Gastroesophageal sphincter (tissue), 4 donors: ENCODE data around the gene ARHGEF11. TPM values are rescaled to one million over a fixed set of nuclear protein-coding genes. Genes with fewer than 3 reads are reported as not detected.

Experiments
- ATAC-seq: fragments of 150-250 bp; one replicate; pipeline ENCODE4 v1.9.1; 2016; ENCODE audit warnings: mild to moderate bottlenecking, moderate library complexity
- H3K27ac ChIP-seq, 4 donors: fragments of 200-600 bp; sonication (generic) in 3 of 4; 1 replicate in 3 of 4; 2 replicates in 1 of 4; pipeline ENCODE4 v1.5.1; 2016 to 2019
- H3K27me3 ChIP-seq: fragments of 200-600 bp; sonication (generic); one replicate; pipeline ENCODE4 v1.5.1; 2019
- H3K36me3 ChIP-seq, 2 donors: fragments of 200-600 bp; sonication (generic); one replicate each; pipeline ENCODE4 v1.5.1; 2019; ENCODE audit warnings: control low read depth in 1 of 2
- H3K4me1 ChIP-seq, 3 donors: fragments of 200-600 bp; sonication (generic); 1 replicate in 2 of 3; 2 replicates in 1 of 3; pipeline ENCODE4 v1.5.1; 2016 to 2019; ENCODE audit warnings: control low read depth in 2 of 3
- H3K4me3 ChIP-seq, 2 donors: fragments of 200-600 bp; sonication (generic); one replicate each; pipeline ENCODE4 v1.5.1; 2019; ENCODE audit warnings: mild to moderate bottlenecking in 1 of 2, moderate library complexity in 1 of 2
- H3K9me3 ChIP-seq, 3 donors: fragments of 200-600 bp; sonication (generic); one replicate each; pipeline ENCODE4 v1.5.1; 2017 to 2019; ENCODE audit warnings: control low read depth in 2 of 3
- EP300 ChIP-seq: sonication (generic); formaldehyde crosslinking; IDR thresholded peaks from one replicate; pipeline ENCODE4 v1.6.1; 2017; ENCODE audit warnings: antibody characterized with exemption, mild to moderate bottlenecking
- POLR2A ChIP-seq, 2 donors: fragments of 450-650 bp; IDR thresholded peaks; one replicate each; pipeline ENCODE4 v1.6.1; 2017; ENCODE audit warnings: antibody characterized with exemption in 2 of 2, mild to moderate bottlenecking in 2 of 2, moderate library complexity in 1 of 2
- POLR2AphosphoS5 ChIP-seq: sonication (generic); formaldehyde crosslinking; IDR thresholded peaks from one replicate; pipeline ENCODE4 v1.6.1; 2017; ENCODE audit warnings: antibody characterized with exemption
- WGBS, 2 donors: methylation state at CpG; one replicate each; pipeline ENCODE4 v1.1.5; 2018; ENCODE audit warnings: low coverage in 1 of 2; 5-methylcytosine and 5-hydroxymethylcytosine counted together
- total RNA-seq, 4 donors: library from RNA; depleted of rRNA; stranded (reverse); fragments of >200 nt; gene quantifications; one replicate each; pipeline ENCODE4 v1.1.0, GENCODE V29; 2016
- TF ChIP-seq, protein P1 (sequence below), 4 experiments: fragments of 200-600 bp in 2 of 4; fragments of 450-650 bp in 2 of 4; sonication (generic) in 1 of 4; IDR thresholded peaks; one replicate each; pipeline ENCODE4 v1.5.1; 2017 to 2019; ENCODE audit warnings: antibody characterized with exemption in 4 of 4, mild to moderate bottlenecking in 2 of 4, moderate library complexity in 2 of 4

The ARHGEF11 gene
- total RNA-seq, 4 donors from 2014 or later, result 28.5 to 51.7 (median 37.3) TPM

DNA sequence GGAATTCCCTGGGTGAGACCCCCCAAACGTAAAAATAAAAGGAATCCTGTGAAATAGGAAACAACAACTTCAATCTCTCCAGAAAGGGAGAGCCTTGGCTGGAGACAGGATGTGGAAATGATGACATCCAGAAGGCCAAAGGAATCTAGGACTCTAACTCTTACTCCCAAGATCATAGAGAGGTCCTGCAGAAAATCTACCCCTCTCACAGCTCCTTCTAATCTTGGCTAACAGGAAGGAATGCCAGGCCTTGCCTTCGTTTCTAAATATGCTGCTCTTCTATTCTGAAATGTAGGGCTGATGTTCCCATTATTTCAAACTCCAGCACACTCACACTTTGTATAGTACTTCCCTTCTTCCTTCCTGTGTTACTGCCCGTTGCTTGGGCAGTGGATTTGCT is 40.7 kb downstream of the ARHGEF11 start:
- no peak for ATAC-seq
- TF ChIP-seq POLR2A (IDR thresholded peaks at IDR 0.05), result no peak
- TF ChIP-seq, protein P1, sequence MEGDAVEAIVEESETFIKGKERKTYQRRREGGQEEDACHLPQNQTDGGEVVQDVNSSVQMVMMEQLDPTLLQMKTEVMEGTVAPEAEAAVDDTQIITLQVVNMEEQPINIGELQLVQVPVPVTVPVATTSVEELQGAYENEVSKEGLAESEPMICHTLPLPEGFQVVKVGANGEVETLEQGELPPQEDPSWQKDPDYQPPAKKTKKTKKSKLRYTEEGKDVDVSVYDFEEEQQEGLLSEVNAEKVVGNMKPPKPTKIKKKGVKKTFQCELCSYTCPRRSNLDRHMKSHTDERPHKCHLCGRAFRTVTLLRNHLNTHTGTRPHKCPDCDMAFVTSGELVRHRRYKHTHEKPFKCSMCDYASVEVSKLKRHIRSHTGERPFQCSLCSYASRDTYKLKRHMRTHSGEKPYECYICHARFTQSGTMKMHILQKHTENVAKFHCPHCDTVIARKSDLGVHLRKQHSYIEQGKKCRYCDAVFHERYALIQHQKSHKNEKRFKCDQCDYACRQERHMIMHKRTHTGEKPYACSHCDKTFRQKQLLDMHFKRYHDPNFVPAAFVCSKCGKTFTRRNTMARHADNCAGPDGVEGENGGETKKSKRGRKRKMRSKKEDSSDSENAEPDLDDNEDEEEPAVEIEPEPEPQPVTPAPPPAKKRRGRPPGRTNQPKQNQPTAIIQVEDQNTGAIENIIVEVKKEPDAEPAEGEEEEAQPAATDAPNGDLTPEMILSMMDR (IDR thresholded peaks at IDR 0.05), result no peak
- no peak for TF ChIP-seq POLR2AphosphoS5
- Histone ChIP-seq H3K36me3 (no peaks in the 10 kb centered on the region), H3K4me3 (no peak overlapping the region), H3K27ac (no peak overlapping the region), H3K27me3 (no peaks in the 10 kb centered on the region), H3K9me3 (no peaks in the 10 kb centered on the region), H3K4me1 (peaks cover 0 to 28% (median 6%) of the 10 kb centered on the region in 3 donors)
- WGBS, 2 donors, result 31% methylated on average over 3 of the region's 3 CpGs; no CpG with 5 or more reads in 1 of the 2 donors

DNA sequence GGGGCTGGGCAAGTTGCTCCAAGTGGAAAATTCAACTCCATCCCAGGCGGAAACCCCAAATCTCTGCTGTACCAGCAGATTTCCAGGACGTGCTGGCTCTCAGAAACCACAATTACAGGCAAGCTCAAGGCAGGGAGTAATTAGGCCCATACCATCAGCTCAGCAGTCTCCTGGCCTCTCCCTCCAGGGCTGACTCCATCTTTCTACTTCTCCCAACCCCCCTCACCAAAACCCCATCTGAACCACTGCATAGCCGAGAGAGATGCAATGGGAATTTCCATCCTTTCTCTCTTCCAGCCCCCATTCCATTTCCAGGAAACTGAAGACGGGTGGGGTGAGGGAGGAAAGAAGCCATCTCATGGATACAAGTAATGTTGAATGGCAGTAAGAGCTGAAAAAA is 41.2 kb downstream of the ARHGEF11 start:
- no peaks in the 10 kb centered on the region for H3K9me3 ChIP-seq
- WGBS, 2 donors, result 76 to 94% methylated on average over 2 to 4 of the region's 4 CpGs
- no peak for TF ChIP-seq EP300
- TF ChIP-seq, protein P1 (IDR thresholded peaks at IDR 0.05), result no peak
- H3K4me1 ChIP-seq, result peaks cover 0 to 28% (median 5%) of the 10 kb centered on the region in 3 donors
- no peak overlapping the region for H3K27ac ChIP-seq
- no peaks in the 10 kb centered on the region for H3K36me3 ChIP-seq
- no peaks in the 10 kb centered on the region for H3K27me3 ChIP-seq
- no peak for ATAC-seq
- no peak overlapping the region for H3K4me3 ChIP-seq

DNA sequence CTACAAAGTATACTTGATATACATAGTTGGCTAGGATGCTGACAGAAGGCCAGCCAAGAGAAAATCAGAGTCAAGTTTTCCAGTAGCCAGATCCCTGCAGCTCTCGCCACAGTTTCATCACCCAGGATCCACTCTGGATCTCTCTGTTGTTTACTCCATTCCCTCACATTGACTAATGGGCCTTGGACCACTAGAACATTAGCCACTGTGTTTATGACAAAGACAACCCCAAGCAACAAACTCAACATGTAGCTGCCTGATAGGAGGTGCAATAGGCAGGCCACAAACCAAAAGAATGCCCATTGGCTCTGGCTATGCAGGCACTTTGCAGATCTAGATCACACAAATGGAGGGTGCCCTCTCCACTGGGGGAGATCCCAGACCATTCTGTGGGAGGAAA is 44.2 kb downstream of the ARHGEF11 start:
- ATAC-seq, result no peak
- Histone ChIP-seq H3K27me3 (no peaks in the 10 kb centered on the region), H3K36me3 (no peaks in the 10 kb centered on the region), H3K9me3 (no peaks in the 10 kb centered on the region), H3K4me1 (peaks cover 0 to 12% (median 4%) of the 10 kb centered on the region in 3 donors), H3K4me3 (no peak overlapping the region), H3K27ac (no peak overlapping the region)
- WGBS, 2 donors, result 50 to 60% methylated on average over 1 of the region's 1 CpG
- TF ChIP-seq POLR2A (IDR thresholded peaks at IDR 0.05) (no peak), EP300 (no peak), POLR2AphosphoS5 (no peak)
- TF ChIP-seq, protein P1 (IDR thresholded peaks at IDR 0.05), result no peak

DNA sequence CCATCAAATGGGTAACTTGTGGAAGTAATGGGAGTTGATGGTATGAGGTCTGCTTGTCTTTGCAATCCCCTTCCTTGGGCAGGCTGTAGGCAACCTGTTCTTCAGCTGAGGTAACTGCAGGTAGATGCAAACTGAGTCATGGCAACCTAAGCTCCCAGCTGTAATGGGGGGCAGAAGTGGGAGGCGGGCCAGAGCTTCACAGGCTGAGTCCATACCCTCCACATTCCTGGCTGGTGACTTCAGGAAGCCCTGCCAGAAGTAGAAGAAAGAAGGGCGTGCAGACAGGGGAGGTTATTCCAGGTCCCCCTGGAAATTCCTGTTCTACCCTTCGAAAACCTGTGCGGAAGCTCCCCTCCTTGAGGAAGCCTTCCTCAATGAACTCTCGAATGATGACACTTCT is 44.9 kb downstream of the ARHGEF11 start:
- peaks cover 0 to 12% (median 4%) of the 10 kb centered on the region in 3 donors for H3K4me1 ChIP-seq
- H3K4me3 ChIP-seq, result no peak overlapping the region
- no peak for TF ChIP-seq POLR2AphosphoS5
- no peak for TF ChIP-seq POLR2A (IDR thresholded peaks at IDR 0.05)
- TF ChIP-seq, protein P1 (IDR thresholded peaks at IDR 0.05), result no peak
- TF ChIP-seq EP300, result no peak
- ATAC-seq, result no peak
- H3K36me3 ChIP-seq, result no peaks in the 10 kb centered on the region
- no peaks in the 10 kb centered on the region for H3K9me3 ChIP-seq
- no peak overlapping the region for H3K27ac ChIP-seq
- 84 to 96% methylated on average over 3 to 5 of the region's 5 CpGs for WGBS, 2 donors
- no peaks in the 10 kb centered on the region for H3K27me3 ChIP-seq

- H3K27me3 ChIP-seq, result no peaks in the 10 kb centered on the region
- TF ChIP-seq POLR2AphosphoS5 (no peak), EP300 (no peak), POLR2A (IDR thresholded peaks at IDR 0.05) (no peak)
- TF ChIP-seq, protein P1 (IDR thresholded peaks at IDR 0.05), result no peak
- H3K27ac ChIP-seq, result no peak overlapping the region
- no peaks in the 10 kb centered on the region for H3K9me3 ChIP-seq
- H3K4me3 ChIP-seq, result no peak overlapping the region
- ATAC-seq, result no peak
- 82 to 90% methylated on average over 3 to 6 of the region's 9 CpGs for WGBS, 2 donors
- no peaks in the 10 kb centered on the region for H3K36me3 ChIP-seq
- H3K4me1 ChIP-seq, result peaks cover 0 to 8% (median 4%) of the 10 kb centered on the region in 3 donors
Observed at GRCh38 chr1:156999596-157000320, 45.8 kb downstream of the ARHGEF11 start.
